NB4 (cell line): ENCODE data around the gene NELFA.

ENCODE experiments used
- POLR2A ChIP-seq: IDR thresholded peaks from 2 replicates; pipeline ENCODE4 v1.6.1; 2011; ENCODE audit warnings: mild to moderate bottlenecking; ENCODE audit not compliant: insufficient read length; ENCODE audit errors: extremely low read depth
- TF ChIP-seq, protein P1 (sequence below): IDR thresholded peaks from one replicate; pipeline ENCODE4 v1.5.1; 2012; ENCODE audit warnings: low read depth, low read length
- TF ChIP-seq, protein P2 (sequence below): IDR thresholded peaks from 2 replicates; pipeline ENCODE4 v1.6.1; 2011; ENCODE audit warnings: low read depth, low read length

DNA sequence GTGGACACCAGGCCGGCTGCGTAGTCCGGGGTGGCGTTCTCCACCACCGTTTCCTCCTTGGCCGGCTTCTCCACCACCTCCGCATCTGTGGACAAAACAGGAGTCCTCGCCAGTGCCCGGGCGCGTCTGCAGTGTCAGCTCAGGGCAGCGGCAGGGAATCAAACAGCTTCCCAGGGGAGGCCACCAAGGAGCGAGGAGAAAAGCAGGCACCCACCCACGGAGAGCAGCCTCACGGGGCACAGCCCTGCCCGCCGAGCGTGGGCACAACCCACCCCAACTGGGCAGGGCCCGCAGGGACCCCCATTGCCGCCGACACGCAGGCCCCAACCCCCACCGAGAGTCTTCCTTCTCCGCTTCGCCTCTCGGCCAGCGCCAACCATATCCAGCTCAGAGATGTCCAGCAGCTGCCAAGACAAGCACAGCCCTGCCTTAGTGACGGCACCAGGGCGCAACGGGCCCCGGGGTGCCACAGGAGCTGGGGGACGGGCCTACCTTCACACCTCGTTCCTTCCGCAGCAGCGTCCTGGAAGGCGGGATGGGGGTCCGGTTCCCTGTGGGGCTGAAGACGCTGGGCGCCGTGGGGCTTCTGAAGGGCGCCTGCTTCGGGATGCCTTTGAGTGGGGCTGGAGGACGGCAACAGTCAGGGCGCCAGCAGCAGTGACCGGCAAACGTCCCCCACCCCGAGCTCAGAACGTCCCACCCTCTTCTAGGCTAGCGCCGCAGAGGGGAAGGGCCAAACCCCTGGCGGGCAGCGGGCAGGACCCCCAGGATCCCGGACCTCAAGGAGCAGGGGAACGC, 22.8 kb downstream of the NELFA start:
- TF ChIP-seq, protein P1, sequence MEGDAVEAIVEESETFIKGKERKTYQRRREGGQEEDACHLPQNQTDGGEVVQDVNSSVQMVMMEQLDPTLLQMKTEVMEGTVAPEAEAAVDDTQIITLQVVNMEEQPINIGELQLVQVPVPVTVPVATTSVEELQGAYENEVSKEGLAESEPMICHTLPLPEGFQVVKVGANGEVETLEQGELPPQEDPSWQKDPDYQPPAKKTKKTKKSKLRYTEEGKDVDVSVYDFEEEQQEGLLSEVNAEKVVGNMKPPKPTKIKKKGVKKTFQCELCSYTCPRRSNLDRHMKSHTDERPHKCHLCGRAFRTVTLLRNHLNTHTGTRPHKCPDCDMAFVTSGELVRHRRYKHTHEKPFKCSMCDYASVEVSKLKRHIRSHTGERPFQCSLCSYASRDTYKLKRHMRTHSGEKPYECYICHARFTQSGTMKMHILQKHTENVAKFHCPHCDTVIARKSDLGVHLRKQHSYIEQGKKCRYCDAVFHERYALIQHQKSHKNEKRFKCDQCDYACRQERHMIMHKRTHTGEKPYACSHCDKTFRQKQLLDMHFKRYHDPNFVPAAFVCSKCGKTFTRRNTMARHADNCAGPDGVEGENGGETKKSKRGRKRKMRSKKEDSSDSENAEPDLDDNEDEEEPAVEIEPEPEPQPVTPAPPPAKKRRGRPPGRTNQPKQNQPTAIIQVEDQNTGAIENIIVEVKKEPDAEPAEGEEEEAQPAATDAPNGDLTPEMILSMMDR = no peak
- TF ChIP-seq, protein P2, sequence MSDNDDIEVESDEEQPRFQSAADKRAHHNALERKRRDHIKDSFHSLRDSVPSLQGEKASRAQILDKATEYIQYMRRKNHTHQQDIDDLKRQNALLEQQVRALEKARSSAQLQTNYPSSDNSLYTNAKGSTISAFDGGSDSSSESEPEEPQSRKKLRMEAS = no peak
- no peak for TF ChIP-seq POLR2A
